Left hindlimb (tissue), 1 donor: ENCODE measurements around the gene TMOD1.

Experiments used
- DNase-seq: peaks from one replicate; pipeline ENCODE4 v3.0.0-alpha.2; 2018

The TMOD1 gene

DNA sequence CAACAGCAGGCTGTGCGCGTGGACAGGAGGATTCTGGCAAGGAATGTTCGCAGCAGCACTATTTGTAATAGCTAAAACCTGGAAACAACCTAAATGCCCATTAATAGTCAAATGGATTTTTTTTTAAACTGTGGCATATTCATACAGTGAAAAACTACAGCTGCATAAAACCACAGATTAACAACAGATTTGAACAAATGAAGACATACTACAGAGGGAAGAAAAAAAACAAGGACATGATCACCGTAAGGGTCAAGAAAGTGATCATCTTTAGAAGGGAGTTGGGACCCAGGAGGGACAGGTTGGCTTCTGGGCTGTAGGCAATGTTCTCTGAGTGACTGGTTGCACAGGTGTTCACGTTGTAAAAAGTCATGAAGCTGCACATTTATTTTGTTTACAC lies 1.2 kb upstream of the TMOD1 start:
- DNase-seq: no peak

DNA sequence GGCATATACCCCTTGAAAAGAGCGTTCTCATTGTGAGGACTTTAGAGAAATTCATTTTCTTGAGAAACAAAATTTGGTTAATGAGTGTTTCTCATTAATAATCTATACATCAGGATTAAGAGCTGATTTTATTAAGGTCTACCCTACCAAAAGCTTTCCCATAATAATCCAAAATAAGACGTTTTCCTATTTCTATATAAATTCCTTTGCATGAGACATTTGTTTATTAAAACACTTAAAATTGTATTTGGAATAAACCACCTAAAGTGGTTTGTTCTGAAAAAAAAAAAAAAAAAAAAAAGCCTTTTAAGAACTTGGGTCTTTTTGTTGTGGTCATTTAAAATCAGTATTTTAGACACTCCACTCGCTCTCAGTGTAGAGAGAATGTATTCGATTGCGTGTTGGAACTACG lies 695 bp upstream of the TMOD1 start:
- no peak for DNase-seq

DNA sequence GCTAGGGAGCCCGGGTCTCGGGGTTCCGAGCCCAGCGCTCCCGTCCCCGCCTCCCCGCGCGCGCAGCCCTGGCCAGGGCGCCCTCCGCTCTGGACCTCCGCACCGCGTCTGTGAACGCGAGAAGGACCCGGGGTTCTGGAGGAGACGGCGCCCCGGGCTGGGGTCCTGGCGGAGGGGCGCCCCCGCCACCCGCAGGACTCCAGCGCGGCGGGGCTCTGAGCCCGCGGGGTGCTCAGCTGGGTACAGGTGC lies 431 bp downstream of the TMOD1 start:
- no peak for DNase-seq

DNA sequence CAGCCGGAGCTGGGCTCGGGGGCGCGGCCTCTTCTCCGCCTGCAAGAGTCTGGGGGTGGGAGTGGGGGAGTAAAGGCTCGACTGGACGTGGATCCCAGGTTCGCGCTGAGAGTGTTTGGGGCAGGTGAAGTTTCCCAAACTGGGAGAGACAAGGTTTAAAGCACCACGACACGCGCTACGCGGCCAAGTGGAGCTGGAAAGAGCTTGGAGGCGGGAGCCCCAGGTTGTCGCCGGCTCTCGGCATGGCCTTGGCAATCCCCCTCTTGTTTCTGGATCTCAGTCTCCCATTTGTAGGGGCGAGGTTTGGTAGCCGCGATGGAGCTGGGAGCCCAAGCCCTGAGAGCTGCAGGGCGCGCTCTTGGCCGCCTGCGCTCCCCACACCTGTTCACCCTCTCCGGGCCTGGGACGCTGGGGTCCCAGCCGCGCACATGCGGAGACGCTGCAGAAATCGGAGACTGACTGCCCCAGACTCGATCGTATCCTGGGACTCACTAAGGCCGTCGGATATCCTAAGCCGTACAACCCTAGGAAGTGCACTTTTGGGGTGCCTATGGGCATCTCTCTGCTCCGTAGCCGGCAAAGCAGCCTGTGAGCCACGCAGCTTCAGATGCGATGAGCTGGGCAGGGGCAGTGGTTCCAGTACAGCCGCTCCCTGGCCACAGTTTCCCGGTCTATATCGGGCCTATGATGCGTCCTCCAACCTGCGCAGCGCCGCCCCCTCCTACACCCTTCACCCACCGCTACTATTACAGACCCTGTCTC lies 937 bp downstream of the TMOD1 start:
- no peak for DNase-seq

DNA sequence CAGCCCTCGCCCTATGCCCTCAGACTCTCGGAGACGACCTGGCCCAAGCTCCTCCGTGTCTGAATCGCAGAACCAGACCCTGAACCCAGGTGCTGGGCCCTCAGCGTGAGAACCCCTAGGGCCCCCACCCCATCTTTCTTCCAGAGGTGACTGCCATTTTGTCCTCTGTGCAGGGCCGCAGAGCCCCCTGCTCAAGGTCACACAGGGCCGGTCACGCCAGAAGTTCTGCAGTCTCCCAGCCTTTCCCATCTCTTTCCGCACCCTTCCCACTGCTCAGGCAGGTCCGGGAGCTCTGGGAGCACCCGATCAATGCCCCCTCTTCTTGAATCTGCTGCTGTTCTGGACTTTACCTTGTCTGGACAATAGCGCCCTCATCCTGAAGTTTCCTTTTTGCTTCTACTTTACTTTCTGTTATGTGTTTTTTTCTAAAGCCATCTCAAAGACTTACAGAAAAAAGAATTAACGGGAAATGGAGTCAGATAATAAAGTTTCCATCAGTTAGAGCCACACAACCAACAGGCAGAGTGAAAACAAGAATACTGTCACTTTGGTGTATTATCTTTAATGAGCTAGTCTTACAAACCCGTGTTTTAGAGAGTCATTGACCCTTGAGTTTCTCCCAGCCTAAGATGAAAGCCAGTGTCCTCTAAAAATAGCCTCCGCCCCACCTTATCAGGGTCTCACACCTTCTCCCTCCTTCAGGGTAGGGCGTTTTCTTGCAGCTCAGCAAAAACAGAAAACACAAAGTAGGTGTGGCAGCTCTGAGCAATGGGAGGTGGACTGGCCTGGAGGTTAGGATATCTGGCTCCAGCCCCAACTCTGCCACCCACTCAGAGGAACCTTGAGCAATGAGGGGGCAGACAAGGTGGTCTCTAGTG lies 1.8 kb downstream of the TMOD1 start:
- DNase-seq: no peak

DNA sequence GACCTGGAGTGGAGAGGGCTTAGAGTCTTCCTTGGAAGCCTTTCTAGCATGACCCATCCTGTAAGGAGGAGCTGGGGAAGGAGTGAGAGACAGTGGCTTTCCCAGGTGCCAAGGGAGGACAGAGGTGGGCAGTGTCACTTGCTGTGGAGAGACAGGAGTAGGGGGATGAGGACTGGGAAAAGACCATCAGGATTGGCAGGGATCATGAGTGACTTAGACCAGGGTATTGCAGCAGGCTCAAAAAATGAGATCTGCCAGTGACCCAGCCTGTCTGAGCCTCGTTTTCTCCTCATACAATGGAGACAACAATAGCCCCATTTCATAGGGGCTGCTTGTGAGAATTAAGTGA lies 2.4 kb downstream of the TMOD1 start:
- no peak for DNase-seq

DNA sequence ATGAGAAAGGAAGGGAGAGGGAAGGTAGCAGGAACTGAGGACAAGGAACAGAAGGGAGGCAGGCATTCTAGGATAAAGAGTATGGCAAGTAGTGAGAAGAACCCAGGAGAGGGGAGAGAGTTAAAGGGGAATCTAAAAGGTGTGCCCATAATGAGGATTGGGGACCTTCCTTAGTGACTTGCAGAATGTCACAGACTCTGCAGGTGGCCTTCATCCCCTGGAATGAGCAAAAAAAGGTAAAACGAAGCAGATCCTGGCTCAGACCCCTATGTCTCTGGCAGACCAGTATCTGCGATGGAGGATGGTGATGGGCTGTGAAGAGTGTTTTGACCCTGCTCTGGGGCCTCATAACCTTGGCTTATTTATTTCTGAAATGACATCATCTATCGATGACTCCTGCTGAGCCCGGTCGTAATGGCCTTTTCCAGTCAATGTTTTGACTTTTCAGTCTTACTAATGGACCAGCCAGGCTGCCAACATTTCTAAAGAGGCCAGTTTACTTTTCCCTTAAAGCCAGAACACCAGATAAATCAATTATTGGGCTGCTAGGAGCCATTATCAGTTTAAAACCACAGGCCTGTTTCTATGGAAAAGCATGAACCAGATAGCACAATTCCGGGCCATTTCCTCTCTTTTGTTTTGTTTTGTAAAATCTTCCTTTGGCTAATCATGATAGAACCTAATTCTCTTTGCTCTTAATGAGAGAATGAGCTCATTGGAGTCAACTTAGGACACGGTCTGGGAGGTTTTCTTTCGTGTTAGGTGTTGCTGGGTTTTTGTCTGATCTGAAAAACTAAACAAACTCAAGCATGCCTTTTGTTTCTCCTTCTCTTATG lies 3.1 kb downstream of the TMOD1 start:
- DNase-seq: no peak

DNA sequence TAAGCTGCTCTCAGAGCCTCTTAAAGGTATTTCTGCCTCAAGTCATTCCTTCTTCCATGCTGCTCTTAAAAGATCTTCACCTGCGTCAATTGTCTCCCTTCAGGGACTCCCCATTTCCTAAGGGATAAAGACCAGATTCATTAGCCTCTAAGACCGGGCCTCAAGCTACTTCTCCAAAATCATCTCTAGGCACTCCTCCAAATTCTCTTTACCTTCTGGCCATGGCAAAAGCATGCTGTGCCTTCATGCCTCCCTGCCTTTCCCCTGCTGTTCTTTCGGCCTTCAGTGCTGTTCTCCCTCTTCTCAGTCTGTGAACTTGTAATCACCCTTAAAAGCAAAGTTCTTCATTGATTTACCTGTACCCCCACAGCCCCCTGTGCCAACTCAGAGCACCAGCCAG lies 4.4 kb downstream of the TMOD1 start:
- no peak for DNase-seq

DNA sequence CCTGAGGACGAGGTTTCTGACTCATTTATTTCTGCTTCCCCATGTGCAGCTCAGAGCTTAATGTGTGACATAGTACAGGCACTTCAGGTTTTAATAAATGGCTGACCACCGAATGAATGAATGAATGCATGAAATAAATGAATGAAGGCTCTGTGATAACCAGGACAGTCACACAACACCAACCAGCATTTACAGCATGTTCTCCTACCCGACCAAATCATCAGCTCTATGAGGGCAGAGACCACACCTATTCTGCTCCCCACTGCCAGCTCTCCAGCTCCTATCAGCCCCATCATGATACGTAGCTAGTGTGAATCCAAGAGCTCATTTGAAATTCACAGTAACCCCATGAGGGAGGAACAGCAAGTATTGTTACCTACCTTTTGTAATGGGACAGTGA lies 4.8 kb downstream of the TMOD1 start:
- no peak for DNase-seq

DNA sequence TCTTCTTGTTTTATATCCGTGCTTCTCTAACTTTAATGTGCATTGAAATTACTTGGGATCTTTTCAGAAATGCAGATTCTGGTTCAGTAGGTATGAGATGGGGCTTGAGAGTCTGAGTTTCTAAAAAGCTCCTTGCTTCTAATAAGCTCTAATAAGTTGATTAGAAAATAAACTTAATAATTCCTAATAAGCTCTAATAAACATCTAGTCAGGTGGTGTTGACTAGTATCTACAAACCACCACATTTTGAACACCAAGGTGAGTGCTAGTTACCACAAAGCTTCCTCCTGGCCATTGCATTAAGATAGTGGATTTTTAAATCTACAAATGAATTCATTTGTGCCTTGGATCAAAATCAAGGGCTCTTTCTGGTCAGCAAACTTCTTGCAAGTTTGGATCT lies 5.3 kb downstream of the TMOD1 start:
- no peak for DNase-seq

DNA sequence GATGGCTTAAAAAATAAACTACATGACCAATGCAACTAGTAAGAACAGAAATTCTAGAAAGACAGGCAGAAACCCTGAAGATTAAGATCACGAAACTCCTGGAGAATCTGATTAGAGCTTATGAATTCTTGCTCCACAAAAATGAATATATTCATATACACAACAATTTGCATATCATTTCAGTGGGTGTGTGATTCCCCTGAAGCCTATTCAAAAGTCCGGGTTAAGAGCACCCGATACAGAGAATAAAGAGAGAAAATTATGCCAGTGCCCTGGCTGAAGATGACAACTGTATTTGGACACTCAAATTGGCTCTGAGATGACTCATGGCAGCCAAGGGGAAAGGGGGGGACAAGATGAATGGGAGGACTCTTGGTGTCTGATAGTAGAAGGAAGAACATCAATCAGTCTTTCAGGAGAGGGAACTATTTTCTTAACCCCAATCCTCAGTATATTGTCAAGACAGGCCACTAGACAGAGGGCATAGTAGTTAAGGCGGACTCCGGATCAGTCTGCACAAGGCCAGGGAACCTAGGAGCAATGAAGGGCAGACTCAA lies 6.0 kb downstream of the TMOD1 start:
- no peak for DNase-seq

DNA sequence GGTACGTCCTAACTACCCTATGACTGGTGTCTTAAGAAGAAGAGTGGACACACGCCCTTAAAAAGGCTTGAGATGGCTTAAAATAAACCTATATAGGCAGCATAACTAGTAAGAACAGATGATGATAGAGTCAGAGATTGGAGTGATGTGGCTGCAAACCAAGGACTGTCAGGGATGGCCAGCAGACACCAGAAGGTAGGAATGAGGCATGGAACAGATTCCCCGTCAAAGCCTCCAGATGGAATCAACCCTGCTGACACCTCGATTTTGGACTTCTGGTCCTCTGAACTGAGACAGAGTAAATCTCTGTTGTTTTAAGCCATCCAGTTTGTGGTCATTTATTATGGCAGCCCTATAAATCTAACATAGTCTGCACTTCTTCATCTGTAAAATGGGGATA lies 7.4 kb downstream of the TMOD1 start:
- DNase-seq: no peak

DNA sequence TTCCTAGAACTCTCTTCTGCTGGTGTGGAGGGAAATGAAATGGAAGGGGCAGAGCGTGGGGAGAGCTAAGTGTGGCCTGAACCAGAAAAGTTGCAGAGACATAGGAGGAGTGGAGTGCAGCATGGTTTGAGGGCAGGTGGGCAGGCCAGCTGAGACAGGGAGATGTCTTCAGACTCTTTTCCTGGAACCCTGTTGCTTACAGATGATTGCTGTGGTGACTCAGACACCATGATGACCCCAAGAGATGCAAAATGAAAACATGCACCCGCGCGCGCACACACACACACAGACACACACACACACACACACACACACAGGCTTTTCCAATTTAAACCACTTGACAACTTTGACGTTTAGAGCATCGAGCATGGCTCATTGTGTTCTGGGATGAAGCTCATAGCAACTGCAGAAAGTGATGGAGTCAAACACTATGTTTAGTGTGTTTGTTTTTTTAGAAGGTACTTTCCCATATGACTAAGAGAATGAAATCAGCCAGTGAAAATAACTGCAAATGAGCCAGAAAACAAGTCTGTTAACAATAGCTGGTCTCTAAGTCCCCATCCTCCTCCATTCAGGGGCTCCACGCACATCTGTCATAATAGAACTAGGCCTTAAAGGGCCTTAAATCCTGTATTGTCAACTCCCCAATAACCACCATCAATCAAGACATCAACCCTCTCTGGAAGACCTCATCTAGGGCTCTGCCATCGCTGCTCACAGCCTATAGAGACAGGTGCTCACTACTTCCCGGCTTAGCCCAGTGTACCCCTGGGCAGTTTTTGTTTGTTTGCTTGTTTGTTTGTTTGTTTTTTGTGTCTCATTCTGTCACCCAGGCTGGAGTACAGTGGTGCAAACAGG lies 9.6 kb downstream of the TMOD1 start:
- no peak for DNase-seq

DNA sequence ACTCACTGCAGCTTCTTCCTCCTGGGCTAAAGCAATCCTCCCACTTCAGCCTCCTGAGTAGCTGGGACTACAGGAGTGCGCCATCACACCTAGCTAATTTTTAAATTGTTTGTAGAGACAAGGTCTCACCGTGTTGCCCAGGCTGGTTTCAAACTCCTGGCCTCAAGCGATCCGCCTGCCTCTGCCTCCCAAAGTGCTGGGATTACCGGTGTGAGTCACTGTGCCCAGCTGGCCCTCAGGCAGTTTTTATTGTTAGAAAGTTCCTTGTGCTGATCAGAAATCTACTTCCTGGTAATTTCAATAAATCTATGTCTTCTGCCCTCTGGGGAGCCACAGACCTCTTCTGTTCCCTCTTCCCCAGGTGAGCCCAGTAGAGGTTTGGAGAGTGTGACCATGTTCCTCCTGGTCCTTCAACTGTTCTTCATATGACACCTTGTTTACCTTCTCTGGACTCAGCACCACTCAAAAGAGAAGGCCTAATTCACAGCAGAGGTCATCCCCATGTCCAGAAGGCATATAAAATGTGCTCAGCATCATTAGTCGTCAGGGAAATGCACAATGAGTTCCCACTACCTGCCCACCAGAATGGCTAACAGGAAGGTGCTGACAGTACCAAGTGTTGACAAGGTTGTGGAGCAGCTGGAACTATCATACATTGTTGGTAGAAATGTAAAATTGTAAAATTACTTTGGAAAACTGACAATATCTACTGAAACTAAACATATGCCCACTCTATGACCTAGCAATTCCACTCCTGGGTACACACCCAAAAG lies 10.4 kb downstream of the TMOD1 start:
- no peak for DNase-seq

DNA sequence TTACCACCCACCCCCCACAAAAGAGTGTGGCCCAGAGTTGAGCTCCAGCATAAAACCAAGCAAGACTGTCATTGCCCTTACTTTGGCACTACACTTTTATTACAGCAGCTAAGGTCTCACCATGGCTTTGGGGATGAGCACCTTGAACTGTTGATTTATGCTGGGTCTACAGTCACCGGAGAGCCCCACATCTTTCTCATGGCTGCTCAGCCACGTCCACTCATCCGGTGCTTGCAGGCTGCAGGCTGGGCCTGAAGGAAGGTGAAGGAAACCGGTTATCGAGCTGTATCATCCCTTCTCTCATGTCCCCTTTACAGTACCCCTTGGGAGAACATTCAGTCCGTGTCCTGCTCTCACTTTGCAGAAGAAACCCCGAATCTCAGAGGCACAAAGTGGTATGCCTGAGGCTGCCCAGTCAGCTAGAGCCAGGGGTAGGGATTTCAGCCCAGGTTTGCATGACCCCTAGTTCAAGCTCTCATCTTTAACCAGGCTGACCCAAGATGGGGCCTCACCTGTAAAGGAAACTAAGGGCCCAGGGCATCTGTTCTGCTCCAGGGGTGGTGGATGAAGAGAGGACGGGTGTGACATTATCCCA lies 11.6 kb downstream of the TMOD1 start:
- no peak for DNase-seq

DNA sequence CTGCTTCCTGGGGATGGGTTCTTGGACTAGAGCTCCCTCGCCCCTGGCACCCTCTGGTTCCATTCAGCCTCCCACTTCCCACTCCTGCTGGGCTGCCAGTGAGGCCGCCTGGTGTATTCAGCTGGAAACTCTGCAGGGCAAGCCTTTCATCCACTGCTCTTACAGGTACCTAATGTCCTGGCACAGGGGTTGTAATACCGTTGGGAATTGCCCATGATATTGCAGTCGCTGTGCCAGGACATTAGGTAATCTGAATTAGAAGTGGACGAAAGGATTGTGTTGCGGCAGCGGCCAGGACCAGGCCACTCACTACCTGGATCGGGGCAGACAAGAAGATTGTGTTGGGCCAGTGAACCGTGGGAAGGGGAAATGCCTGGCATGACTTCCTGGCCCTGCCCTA lies 13.1 kb downstream of the TMOD1 start:
- DNase-seq: no peak

DNA sequence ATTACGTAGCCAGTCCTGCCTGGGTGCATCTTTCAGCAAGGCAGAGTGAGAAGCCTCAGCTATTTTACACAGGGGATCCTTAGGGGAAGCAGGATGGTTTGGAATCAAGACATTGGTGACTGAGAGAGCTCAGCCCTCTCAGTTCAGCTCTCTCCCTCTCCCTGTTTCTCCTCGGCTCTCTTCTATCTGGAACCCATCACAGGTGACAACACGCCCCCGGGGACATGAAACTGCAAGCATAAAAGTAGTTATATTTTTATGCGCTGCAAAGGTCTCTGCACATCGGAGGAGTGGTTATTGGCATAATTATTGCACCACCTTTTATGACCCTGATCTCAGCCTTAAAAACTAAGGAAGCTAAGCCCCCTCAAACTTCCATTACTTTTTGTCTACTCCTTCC lies 14.2 kb downstream of the TMOD1 start:
- DNase-seq: no peak

DNA sequence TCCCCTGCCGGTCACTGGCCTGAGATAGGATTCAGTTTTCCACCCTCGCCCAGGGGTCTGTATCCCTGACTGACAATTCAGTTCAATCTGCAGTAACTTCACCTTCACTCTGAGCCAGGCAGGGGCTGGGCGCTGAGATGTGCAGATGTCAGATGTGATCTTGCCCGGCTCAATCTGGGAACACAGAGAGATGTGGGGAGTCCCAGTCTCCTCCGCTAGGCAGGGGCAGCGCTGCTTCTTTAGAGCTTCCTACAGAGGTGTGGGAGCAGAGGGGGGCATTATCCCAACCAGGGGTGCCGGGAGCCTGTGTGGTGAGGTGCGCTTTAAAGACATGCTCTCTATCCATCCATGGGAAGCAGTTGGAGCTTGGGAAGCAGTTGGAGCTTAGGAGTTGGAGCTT lies 14.6 kb downstream of the TMOD1 start:
- DNase-seq: no peak

DNA sequence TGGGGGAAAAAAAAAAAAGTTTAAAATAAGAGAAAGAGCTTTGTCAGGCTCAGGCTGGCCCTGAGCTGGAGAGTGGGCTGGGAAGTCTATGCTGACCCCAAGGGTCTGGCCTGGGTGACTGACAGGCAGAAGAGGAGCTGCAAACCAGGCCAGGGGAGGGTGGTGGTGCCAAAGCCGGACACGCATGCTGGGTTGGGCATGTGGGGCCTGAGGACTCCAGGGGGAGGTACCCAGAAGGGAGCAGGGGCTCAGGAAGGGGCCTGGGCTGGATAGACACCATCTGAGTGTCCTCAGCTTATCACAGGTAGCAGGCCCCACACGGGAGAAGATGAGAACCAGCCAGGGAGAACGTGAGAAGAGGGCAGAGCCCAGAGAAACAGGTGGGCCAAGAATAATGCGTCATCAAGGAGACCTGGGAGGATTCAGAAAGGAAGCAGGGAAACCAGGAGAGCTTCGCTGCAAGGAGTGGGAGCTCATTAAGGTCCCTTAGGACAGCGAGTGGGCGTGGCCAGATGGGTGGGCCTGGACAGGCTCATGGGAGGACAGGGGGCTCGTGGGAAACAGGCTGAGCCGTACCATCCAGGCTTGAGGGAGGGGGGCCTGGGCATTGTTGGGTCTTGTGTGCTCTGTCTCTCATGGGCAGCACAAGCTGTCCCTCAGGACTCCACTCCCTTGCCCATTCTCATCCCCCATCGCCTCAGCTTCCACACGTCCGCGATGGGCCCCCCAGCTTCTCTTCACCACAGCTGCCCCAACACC lies 16.0 kb downstream of the TMOD1 start:
- no peak for DNase-seq

DNA sequence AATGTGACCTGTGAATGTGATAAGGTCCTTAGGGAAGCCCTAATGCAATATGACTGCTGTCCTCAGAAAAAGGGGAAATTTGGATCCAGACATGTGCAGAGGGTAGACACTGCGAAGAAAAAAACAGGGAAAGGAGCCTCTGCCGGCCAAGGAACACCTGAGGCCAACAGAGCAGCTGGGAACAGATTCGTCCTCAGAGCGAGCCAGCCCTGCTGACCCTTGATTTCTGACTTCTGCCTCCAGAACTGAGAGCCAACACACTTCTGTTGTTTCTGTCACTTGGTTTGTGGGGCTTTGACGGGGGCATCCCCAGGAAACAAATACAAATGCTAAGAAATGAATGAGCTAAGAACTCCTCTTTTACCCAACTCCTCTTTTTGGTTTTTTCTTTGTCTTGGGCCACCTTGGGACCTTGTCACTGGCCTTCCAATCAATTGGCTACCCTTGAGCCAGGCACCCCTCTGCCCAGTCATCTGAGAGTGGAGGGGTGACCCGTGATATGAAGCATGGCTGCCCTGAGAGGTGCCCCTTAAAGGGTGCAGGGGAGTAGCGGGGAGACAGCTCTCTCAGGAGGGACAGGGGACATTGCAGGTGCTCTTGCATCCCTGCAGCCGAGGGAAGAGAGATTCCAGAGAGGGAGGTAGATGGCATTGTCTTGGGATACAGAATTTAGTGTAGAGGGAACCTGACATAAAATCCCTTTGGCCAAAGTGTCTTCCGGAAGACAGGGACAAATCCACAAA lies 16.9 kb downstream of the TMOD1 start:
- DNase-seq: no peak
